ENCODE measurements around the gene COMMD10. TPM values are rescaled to one million over a fixed set of nuclear protein-coding genes. Genes with fewer than 3 reads are reported as not detected.
A peak's percentile ranks its signal among the peaks of the same experiment; 100 is the strongest.
"Not testable (repeated sequence)": the region's sequence is repeated elsewhere in the genome, so short reads cannot be mapped to it uniquely, and the experiment has no call there.

Gene COMMD10
- total and polyA plus RNA-seq, 4 experiments from 2014 or later = 31.4 to 54.3 (median 35.2) TPM

DNA sequence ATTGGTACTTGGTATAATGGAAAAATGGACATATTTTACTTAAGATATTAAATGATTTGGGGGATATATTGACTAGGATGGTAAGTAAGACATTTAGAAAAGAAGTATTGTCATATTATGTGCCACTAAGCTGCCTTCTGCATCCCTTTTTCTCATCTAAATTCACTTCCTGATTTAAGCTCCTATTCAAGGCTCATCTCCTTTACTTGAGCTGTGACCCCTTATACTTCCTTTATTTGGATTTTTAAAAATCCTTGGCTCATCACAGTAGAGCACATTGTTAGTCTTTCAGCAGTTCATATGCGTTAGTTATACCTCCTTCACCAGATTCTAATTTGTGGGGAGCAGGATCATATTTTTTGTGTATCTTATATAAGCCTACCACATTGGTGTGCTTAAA lies 6.6 kb downstream of the COMMD10 start:
- Histone ChIP-seq H3K36me3 (ENCODE audit: insufficient read depth, low read length) (peaks cover 33% of the 10 kb centered on the region), H3K4me1 (ENCODE audit: insufficient read depth, low read length) (peaks cover 11% of the 10 kb centered on the region), H3K4me3 (ENCODE audit: low read length in 2 of 2) (no peak overlapping the region), H3K27me3 (ENCODE audit: insufficient read depth, low read length) (no peaks in the 10 kb centered on the region), H3K9me3 (ENCODE audit: control insufficient read depth in 1 of 2, low read length in 2 of 2) (no peaks in the 10 kb centered on the region), H3K27ac (ENCODE audit: low read depth, low read length) (no peak overlapping the region)
- peaks cover 12 to 17% (median 15%) of the 10 kb centered on the region in 4 donors for H3K4me1 Mint-ChIP-seq
- CTCF ChIA-PET (ENCODE audit: partially characterized antibody) = no interaction called here
- peak overlapping the region in 1 of 7 donors; percentile 8 for H3K27ac Mint-ChIP-seq
- peaks cover 45 to 60% of the 10 kb centered on the region in 2 donors for H3K36me3 Mint-ChIP-seq
- no peaks in the 10 kb centered on the region for H3K9me3 Mint-ChIP-seq
- intact Hi-C loops (cut with micrococcal nuclease) = no loop called here
- no peak for DNase-seq
- no peaks in the 10 kb centered on the region for H3K27me3 Mint-ChIP-seq
- H3K4me3 Mint-ChIP-seq = no peak overlapping the region
- POLR2A ChIA-PET (ENCODE audit: partially characterized antibody) = no interaction called here

- no peaks in the 10 kb centered on the region for H3K27me3 Mint-ChIP-seq
- ChIA-PET CTCF (ENCODE audit: partially characterized antibody) (no interaction called here), POLR2A (ENCODE audit: partially characterized antibody) (interaction anchor here (0.6 kb wide), 1 partner anchor 632 kb away, joined by 3 read pairs; no protein-coding TSS in a partner anchor)
- Histone ChIP-seq H3K4me1 (ENCODE audit: insufficient read depth, low read length) (no peaks in the 10 kb centered on the region), H3K4me3 (ENCODE audit: low read length in 2 of 2) (no peak overlapping the region), H3K9me3 (ENCODE audit: control insufficient read depth in 1 of 2, low read length in 2 of 2) (no peaks in the 10 kb centered on the region), H3K27ac (ENCODE audit: low read depth, low read length) (no peak overlapping the region), H3K36me3 (ENCODE audit: insufficient read depth, low read length) (peaks cover 24% of the 10 kb centered on the region), H3K27me3 (ENCODE audit: insufficient read depth, low read length) (no peaks in the 10 kb centered on the region)
- H3K27ac Mint-ChIP-seq = peak overlapping the region in 1 of 7 donors; percentile 44
- peaks cover 0 to 2% (median 0%) of the 10 kb centered on the region in 8 donors for H3K9me3 Mint-ChIP-seq
- H3K4me1 Mint-ChIP-seq = peaks cover 0 to 10% (median 8%) of the 10 kb centered on the region in 4 donors
- H3K4me3 Mint-ChIP-seq = no peak overlapping the region
- H3K36me3 Mint-ChIP-seq = peaks cover 73 to 76% of the 10 kb centered on the region in 2 donors
- DNase-seq = no peak
- intact Hi-C loops (cut with micrococcal nuclease) = no loop called here
Measured at GRCh38 chr5:116097301-116097700, 12.5 kb downstream of the COMMD10 start.

GRCh38 chr5:116098998-116099397 lies 14.2 kb downstream of the COMMD10 start:
- intact Hi-C loops (cut with micrococcal nuclease) = no loop called here
- ChIA-PET POLR2A (ENCODE audit: partially characterized antibody) (no interaction called here), CTCF (ENCODE audit: partially characterized antibody) (no interaction called here)
- DNase-seq = no peak
- Mint-ChIP-seq H3K4me3 (no peak overlapping the region), H3K9me3 (peaks cover 0 to 2% (median 0%) of the 10 kb centered on the region in 8 donors), H3K27ac (no peak overlapping the region), H3K36me3 (peaks cover 74 to 76% of the 10 kb centered on the region in 2 donors), H3K4me1 (peaks cover 10 to 18% (median 12%) of the 10 kb centered on the region in 4 donors), H3K27me3 (no peaks in the 10 kb centered on the region)
- peaks cover 7% of the 10 kb centered on the region for H3K36me3 ChIP-seq (ENCODE audit: insufficient read depth, low read length)
- H3K4me3 ChIP-seq (ENCODE audit: low read length in 2 of 2) = no peak overlapping the region
- H3K4me1 ChIP-seq (ENCODE audit: insufficient read depth, low read length) = no peaks in the 10 kb centered on the region
- no peak overlapping the region for H3K27ac ChIP-seq (ENCODE audit: low read depth, low read length)
- no peaks in the 10 kb centered on the region for H3K9me3 ChIP-seq (ENCODE audit: control insufficient read depth in 1 of 2, low read length in 2 of 2)
- no peaks in the 10 kb centered on the region for H3K27me3 ChIP-seq (ENCODE audit: insufficient read depth, low read length)

- Mint-ChIP-seq H3K4me1 (peaks cover 19 to 52% (median 33%) of the 10 kb centered on the region in 4 donors), H3K9me3 (peaks cover 0 to 12% (median 4%) of the 10 kb centered on the region in 8 donors), H3K27ac (peak overlapping the region in 1 of 7 donors; percentile 7), H3K36me3 (peaks cover 77 to 83% of the 10 kb centered on the region in 2 donors)
- H3K27ac ChIP-seq (ENCODE audit: low read depth, low read length); CTCF ChIA-PET (ENCODE audit: partially characterized antibody); H3K27me3 ChIP-seq (ENCODE audit: insufficient read depth, low read length); intact Hi-C loops (cut with micrococcal nuclease); DNase-seq; H3K27me3 Mint-ChIP-seq; POLR2A ChIA-PET (ENCODE audit: partially characterized antibody); H3K4me1 ChIP-seq (ENCODE audit: insufficient read depth, low read length); H3K9me3 ChIP-seq (ENCODE audit: control insufficient read depth in 1 of 2, low read length in 2 of 2); H3K4me3 ChIP-seq (ENCODE audit: low read length in 2 of 2); H3K4me3 Mint-ChIP-seq; H3K36me3 ChIP-seq (ENCODE audit: insufficient read depth, low read length): not testable (repeated sequence)
Measured at GRCh38 chr5:116104941-116105340, 20.1 kb downstream of the COMMD10 start.

DNA sequence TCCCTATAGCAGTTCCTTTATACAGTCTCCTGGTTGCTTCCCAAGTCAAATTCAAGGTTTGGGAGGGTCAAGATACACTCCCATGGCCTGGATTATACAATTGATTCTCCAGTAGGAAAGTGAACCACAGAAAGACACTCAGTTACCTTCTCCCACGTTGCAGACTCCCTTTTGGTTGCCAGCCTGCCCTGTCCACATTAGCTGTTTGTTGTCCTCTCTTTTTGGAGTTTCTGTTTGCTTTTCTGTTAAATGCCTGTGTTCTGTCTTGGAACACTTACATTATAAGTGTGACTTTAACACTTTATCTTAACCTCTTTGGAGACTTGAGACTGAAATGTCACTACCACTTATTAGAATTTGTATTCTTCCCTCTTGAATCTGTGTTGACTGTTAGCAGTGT lies 30.3 kb downstream of the COMMD10 start:
- Mint-ChIP-seq H3K36me3 (peaks cover 53 to 70% of the 10 kb centered on the region in 2 donors), H3K4me3 (no peak overlapping the region), H3K4me1 (peaks cover 0 to 15% (median 11%) of the 10 kb centered on the region in 4 donors), H3K27ac (no peak overlapping the region), H3K9me3 (peaks cover 7 to 50% (median 40%) of the 10 kb centered on the region in 8 donors), H3K27me3 (no peaks in the 10 kb centered on the region)
- H3K4me3 ChIP-seq (ENCODE audit: low read length in 2 of 2) = no peak overlapping the region
- no peaks in the 10 kb centered on the region for H3K36me3 ChIP-seq (ENCODE audit: insufficient read depth, low read length)
- no peak for DNase-seq
- POLR2A ChIA-PET (ENCODE audit: partially characterized antibody) = no interaction called here
- H3K4me1 ChIP-seq (ENCODE audit: insufficient read depth, low read length) = no peaks in the 10 kb centered on the region
- intact Hi-C loops (cut with micrococcal nuclease) = no loop called here
- CTCF ChIA-PET (ENCODE audit: partially characterized antibody) = no interaction called here
- no peak overlapping the region for H3K27ac ChIP-seq (ENCODE audit: low read depth, low read length)
- H3K9me3 ChIP-seq (ENCODE audit: control insufficient read depth in 1 of 2, low read length in 2 of 2) = peaks cover 0 to 7% of the 10 kb centered on the region in 2 donors
- H3K27me3 ChIP-seq (ENCODE audit: insufficient read depth, low read length) = no peaks in the 10 kb centered on the region

GRCh38 chr5:116130471-116130870 lies 45.6 kb downstream of the COMMD10 start:
- H3K4me1 ChIP-seq (ENCODE audit: insufficient read depth, low read length) = peaks cover 7% of the 10 kb centered on the region
- no peak overlapping the region for H3K4me3 ChIP-seq (ENCODE audit: low read length in 2 of 2)
- Mint-ChIP-seq H3K27ac (peak overlapping the region in 2 of 7 donors; percentile 2 to 4), H3K27me3 (no peaks in the 10 kb centered on the region), H3K9me3 (peaks cover 0 to 1% (median 0%) of the 10 kb centered on the region in 8 donors), H3K4me3 (no peak overlapping the region), H3K36me3 (peaks cover 9 to 13% of the 10 kb centered on the region in 2 donors), H3K4me1 (peaks cover 0 to 13% (median 8%) of the 10 kb centered on the region in 4 donors)
- POLR2A ChIA-PET (ENCODE audit: partially characterized antibody) = interaction anchor here (0.6 kb wide), 1 partner anchor 634 kb away, joined by 3 read pairs; no protein-coding TSS in a partner anchor
- no peak overlapping the region for H3K27ac ChIP-seq (ENCODE audit: low read depth, low read length)
- intact Hi-C loops (cut with micrococcal nuclease) = no loop called here
- no peaks in the 10 kb centered on the region for H3K27me3 ChIP-seq (ENCODE audit: insufficient read depth, low read length)
- no peaks in the 10 kb centered on the region for H3K36me3 ChIP-seq (ENCODE audit: insufficient read depth, low read length)
- DNase-seq = no peak
- CTCF ChIA-PET (ENCODE audit: partially characterized antibody) = no interaction called here
- no peaks in the 10 kb centered on the region for H3K9me3 ChIP-seq (ENCODE audit: control insufficient read depth in 1 of 2, low read length in 2 of 2)

DNA sequence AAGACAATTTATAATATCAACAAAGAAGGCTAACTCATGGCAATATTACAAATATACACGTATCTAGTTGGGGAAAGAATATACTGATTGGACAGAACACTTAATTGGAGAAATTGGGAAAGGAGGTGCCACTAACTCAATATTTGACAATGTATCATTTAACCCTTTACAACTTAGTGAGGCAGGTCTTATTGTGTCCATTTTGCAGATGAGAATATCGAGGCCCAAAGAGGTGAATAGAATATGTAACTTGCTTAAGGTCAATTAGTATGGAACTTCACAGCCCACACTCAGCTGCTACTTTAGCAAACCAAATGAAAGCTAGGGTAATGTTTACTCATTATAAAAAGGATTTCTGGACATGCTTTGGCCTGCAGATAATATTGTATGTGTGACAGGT lies 46.2 kb downstream of the COMMD10 start:
- peaks cover 12% of the 10 kb centered on the region for H3K4me1 ChIP-seq (ENCODE audit: insufficient read depth, low read length)
- intact Hi-C loops (cut with micrococcal nuclease) = no loop called here
- no peak overlapping the region for H3K4me3 Mint-ChIP-seq
- H3K27me3 ChIP-seq (ENCODE audit: insufficient read depth, low read length) = no peaks in the 10 kb centered on the region
- no peaks in the 10 kb centered on the region for H3K9me3 ChIP-seq (ENCODE audit: control insufficient read depth in 1 of 2, low read length in 2 of 2)
- no peak overlapping the region for H3K27ac ChIP-seq (ENCODE audit: low read depth, low read length)
- no peaks in the 10 kb centered on the region for H3K9me3 Mint-ChIP-seq
- DNase-seq = no peak
- H3K4me1 Mint-ChIP-seq = peaks cover 2 to 18% (median 10%) of the 10 kb centered on the region in 4 donors
- no peaks in the 10 kb centered on the region for H3K36me3 ChIP-seq (ENCODE audit: insufficient read depth, low read length)
- H3K27me3 Mint-ChIP-seq = no peaks in the 10 kb centered on the region
- no peak overlapping the region for H3K27ac Mint-ChIP-seq
- POLR2A ChIA-PET (ENCODE audit: partially characterized antibody) = interaction anchor here (0.6 kb wide), 1 partner anchor 634 kb away, joined by 3 read pairs; no protein-coding TSS in a partner anchor
- CTCF ChIA-PET (ENCODE audit: partially characterized antibody) = no interaction called here
- no peak overlapping the region for H3K4me3 ChIP-seq (ENCODE audit: low read length in 2 of 2)
- peaks cover 5 to 8% of the 10 kb centered on the region in 2 donors for H3K36me3 Mint-ChIP-seq

Measured in CD4-positive, alpha-beta memory T cell (primary cell).